GM13977 (cell line): ENCODE measurements around the gene PGAM2.
A peak's percentile ranks its signal among the peaks of the same experiment; 100 is the strongest.

ENCODE experiments used
- DNase-seq: peaks from one replicate; pipeline ENCODE4 v3.0.0; 2012; ENCODE audit warnings: low spot score
- in situ Hi-C: fragments of 300-500 bp; cut with MboI; formaldehyde crosslinking; loops from one replicate; pipeline ENCODE4 v1.12.0; 2022; ENCODE audit warnings: low sequenced_read_pairs, low pct_unique_long_range_greater_than_20kb, mixed read lengths, inconsistent platforms; ENCODE audit not compliant: unreplicated experiment
- TF ChIP-seq, protein P1 (sequence below): IDR thresholded peaks from 2 replicates; pipeline ENCODE4 v1.5.1; 2012; ENCODE audit warnings: mild to moderate bottlenecking, control low read depth; ENCODE audit not compliant: insufficient read depth; ENCODE audit errors: extremely low read depth, missing control alignments

Gene PGAM2

DNA sequence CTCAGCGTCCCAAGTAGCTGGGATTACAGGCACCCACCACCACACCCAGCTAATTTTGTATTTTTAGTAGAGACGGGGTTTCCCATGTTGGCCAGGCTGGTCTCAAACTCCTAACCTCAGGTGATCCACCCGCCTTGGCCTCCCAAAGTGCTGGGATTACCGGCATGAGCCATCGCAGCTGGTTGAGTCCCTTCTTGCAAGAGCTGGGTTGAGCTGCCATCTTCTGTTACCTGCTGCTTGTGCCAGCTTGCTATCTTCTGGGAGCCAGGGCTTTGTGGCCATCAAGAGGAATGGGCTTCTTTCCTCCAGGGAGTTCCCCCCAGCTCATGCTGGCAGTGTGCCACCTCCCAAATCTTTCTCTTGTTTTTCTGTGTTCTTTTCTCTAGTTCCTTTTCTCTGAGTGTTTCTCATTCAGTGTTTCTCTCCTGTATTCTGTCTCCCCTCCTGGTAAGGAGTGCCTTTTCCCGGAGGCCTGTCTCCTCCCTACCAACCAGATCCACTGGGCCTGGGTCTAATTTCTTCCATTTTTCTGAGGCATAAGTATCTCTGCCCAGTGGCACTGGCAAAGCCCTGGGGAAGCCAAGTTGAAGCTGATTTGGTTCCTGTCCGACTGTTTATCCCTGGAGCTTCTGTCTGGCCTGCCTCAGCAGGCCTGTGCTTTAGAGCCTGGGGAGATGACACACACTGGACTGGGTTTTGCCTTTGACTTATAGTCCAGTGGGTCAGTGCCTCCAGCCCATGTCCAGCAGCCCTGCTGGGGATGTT is 17.2 kb downstream of the PGAM2 start:
- in situ Hi-C loops = no loop called here
- TF ChIP-seq, protein P1, sequence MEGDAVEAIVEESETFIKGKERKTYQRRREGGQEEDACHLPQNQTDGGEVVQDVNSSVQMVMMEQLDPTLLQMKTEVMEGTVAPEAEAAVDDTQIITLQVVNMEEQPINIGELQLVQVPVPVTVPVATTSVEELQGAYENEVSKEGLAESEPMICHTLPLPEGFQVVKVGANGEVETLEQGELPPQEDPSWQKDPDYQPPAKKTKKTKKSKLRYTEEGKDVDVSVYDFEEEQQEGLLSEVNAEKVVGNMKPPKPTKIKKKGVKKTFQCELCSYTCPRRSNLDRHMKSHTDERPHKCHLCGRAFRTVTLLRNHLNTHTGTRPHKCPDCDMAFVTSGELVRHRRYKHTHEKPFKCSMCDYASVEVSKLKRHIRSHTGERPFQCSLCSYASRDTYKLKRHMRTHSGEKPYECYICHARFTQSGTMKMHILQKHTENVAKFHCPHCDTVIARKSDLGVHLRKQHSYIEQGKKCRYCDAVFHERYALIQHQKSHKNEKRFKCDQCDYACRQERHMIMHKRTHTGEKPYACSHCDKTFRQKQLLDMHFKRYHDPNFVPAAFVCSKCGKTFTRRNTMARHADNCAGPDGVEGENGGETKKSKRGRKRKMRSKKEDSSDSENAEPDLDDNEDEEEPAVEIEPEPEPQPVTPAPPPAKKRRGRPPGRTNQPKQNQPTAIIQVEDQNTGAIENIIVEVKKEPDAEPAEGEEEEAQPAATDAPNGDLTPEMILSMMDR = no peak
- no peak for DNase-seq

GRCh38 chr7:44046321-44047061 is 18.9 kb downstream of the PGAM2 start:
- TF ChIP-seq, protein P1 = no peak
- DNase-seq = no peak
- in situ Hi-C loops = no loop called here

DNA sequence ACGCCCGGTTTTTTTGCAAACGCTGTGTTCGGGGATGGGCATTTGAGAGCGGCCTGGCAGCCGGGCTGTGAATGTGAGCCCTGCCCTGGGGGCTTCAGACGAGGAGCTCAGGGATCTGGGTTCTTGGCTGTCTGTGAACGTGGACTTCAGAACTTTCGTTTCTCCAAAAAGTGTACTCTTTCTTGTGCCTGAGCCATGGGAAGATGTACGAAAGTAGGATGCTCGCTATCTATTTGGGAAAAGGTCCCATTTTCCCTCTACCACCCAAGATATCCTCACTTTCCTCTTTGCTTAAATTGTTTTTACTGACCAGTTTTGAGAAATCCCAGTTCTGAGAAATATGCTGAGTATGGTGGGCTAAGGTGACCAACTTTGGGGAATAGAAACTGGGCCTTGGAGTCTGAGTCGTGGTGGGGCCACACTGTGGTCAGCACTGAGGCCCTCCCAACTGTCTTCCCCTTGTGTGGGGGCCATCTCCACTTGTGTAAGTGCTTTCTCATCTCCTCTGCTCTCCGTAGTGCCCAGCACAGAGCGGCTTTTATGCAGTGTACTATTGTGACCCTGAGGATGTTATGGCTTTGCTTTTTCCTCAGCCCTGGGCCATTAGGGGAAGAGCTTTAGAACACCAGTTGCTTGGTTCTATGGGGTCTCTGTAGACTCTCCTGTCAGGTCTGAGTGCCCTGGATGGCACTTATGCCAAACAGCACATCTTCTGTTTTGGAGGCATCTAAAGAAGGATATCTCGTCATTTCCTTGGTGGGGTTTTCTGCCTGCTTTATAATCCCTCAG is 19.9 kb downstream of the PGAM2 start:
- DNase-seq = no peak
- in situ Hi-C loops = no loop called here
- TF ChIP-seq, protein P1 = no peak

DNA sequence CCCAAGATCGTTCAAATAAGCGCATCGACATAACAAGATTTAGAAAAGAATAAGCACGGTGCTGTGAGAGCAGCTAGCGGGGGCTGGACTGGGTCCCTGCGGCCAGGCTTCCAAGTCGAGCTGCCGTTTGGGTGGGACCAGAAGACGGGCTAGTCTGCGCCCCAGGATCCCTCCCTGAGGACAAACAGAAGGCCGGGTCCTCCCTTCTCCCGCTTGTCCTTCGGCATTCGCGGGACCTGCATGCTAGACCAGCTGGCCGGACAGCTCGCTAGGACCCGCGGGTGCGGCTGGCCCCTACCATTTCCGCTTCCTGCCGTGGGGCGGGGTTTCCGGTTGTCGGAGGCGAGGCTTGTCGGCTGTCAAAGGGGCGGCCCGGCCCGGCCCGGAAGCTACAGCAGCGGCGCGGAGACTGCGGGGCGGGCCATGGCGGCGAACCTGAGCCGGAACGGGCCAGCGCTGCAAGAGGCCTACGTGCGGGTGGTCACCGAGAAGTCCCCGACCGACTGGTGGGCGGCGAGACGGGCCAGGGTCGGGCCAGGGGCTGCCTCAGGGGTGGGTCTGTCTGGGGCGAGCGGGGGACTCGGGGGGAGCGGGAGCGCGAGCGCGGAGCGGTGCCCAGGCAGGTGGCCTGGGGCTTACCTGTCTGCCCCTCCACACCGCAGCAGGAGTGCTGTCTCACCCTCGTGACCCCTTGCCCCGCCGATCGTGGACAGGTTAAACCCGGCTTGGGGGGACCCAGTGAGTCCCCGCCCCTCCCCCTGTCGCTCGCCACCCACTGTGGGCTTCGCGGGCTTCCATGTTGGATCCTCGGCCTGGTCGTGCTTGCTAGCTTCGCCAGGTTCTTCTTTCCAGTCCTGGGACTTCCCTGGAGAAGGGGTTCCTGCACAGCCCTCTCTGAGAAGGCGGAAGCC is 20.8 kb downstream of the PGAM2 start, which contains the start of gene DBNL:
DBNL (plus strand) TSS at position 388 of the 911 bp plus-strand sequence; CDS start at position 424, 36 bp downstream.
- TF ChIP-seq, protein P1 = no peak
- peak; percentile 95 for DNase-seq
- in situ Hi-C loops = no loop called here

DNA sequence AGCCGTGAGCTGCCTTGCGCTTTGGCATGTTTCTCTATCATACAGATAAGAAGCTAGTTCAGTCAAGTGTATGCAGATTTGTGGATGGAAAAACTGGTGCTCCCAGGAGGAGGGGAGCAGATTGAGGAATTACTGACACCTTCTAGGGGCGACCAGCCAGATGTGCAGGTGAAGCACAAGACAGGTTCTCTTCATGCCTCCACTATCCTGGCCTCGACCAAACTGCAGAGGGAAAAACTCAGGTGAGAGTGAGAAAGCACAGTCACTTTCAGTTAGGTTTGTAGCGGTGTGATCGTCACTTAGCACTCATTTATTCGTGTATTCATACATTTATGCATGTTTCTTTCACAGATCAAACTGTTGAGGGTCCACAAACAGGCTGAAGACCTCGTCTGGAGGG is 21.5 kb downstream of the PGAM2 start:
- no peak for DNase-seq
- in situ Hi-C loops = no loop called here
- TF ChIP-seq, protein P1 = no peak
